GM10248 (cell line): ENCODE results near the gene NFE2.
"Not testable (repeated sequence)": the region's sequence is repeated elsewhere in the genome, so short reads cannot be mapped to it uniquely, and the experiment has no call there.

Experiments
- CTCF ChIA-PET: fragments of 300-600 bp; sonication (Branson Sonifier 250); formaldehyde crosslinking; extraction: SDS; loops from one replicate; lab custom pipeline; 2021; ENCODE audit warnings: antibody characterized with exemption; lab: Yijun Ruan, JAX
- POLR2A ChIA-PET: fragments of 350-650 bp; sonication (Branson Sonifier 250); formaldehyde crosslinking; extraction: SDS; loops from one replicate; lab custom pipeline; 2020; ENCODE audit warnings: antibody characterized with exemption; lab: Yijun Ruan, JAX
- DNase-seq: peaks from one replicate; pipeline ENCODE4 v3.0.0; 2012; ENCODE audit errors: extremely low spot score
- CTCF ChIP-seq: IDR thresholded peaks from 2 replicates; pipeline ENCODE4 v1.5.1; 2012; ENCODE audit warnings: mild to moderate bottlenecking, low read depth; ENCODE audit errors: extremely low read depth, missing control alignments, control extremely low read depth

NFE2 gene

GRCh38 chr12:54282949-54283593 is 17.7 kb downstream of the NFE2 start:
- CTCF ChIA-PET = interaction anchor here (1.3 to 4.8 kb wide), 2 partner anchors 12 to 54 kb away, joined by 4 to 57 read pairs; no protein-coding TSS in a partner anchor
- POLR2A ChIA-PET = interaction anchor here (0.6 to 0.7 kb wide), 2 partner anchors 42 kb away, joined by 3 read pairs; partner anchors contain the start of gene COPZ1
- DNase-seq = no peak
- no peak for TF ChIP-seq CTCF

- CTCF ChIA-PET = interaction anchor here (2.1 to 2.9 kb wide), 2 partner anchors 29 to 98 kb away, joined by 7 to 15 read pairs; no protein-coding TSS in a partner anchor
These were observed 19.1 kb downstream of the NFE2 start for GRCh38 chr12:54281694-54282093.

GRCh38 chr12:54281261-54281638 is 19.6 kb downstream of the NFE2 start:
- not testable (repeated sequence) for DNase-seq
- POLR2A ChIA-PET = interaction anchor here (0.7 to 2.8 kb wide), 5 partner anchors 9 to 44 kb away, joined by 4 to 49 read pairs (median 4); partner anchors contain the start of gene COPZ1
- CTCF ChIA-PET = interaction anchor here (1.2 to 2.9 kb wide), 4 partner anchors 23 to 98 kb away, joined by 7 to 15 read pairs (median 8); partner anchors contain the start of gene COPZ1

More at GRCh38 chr12:54281694-54282093, 19.1 kb downstream of the NFE2 start:
- POLR2A ChIA-PET = interaction anchor here (0.7 to 2.8 kb wide), 5 partner anchors 9 to 43 kb away, joined by 4 to 49 read pairs (median 4); partner anchors contain the start of gene COPZ1
- DNase-seq = not testable (repeated sequence)

- no peak for TF ChIP-seq CTCF
- peak; percentile 92 for DNase-seq
- ChIA-PET POLR2A (interaction anchor here (0.5 to 2.8 kb wide), 19 partner anchors 8 to 1582 kb away, joined by 3 to 49 read pairs (median 4); partner anchors contain the start of genes COPZ1 and TARBP2), CTCF (interaction anchor here (0.9 to 2.9 kb wide), 8 partner anchors 13 to 119 kb away, joined by 3 to 15 read pairs (median 6); partner anchors contain the start of gene COPZ1)
These were observed 20.2 kb downstream of the NFE2 start, which contains the start of gene HNRNPA1 for GRCh38 chr12:54280468-54281260. Gene HNRNPA1, plus strand, starts transcription at chr12:54280726. Its CDS starts 82 bp downstream, at chr12:54280808.

GRCh38 chr12:54279632-54280467 is 21.0 kb downstream of the NFE2 start, which contains the start of gene CBX5:
Gene CBX5, minus strand, starts transcription at chr12:54280122. Its CDS starts 22,472 bp downstream, at chr12:54257650.
- ChIA-PET POLR2A (interaction anchor here (0.5 to 2.8 kb wide), 18 partner anchors 10 to 1583 kb away, joined by 3 to 49 read pairs (median 4); partner anchors contain the start of genes COPZ1 and TARBP2), CTCF (interaction anchor here (0.9 to 2.9 kb wide), 10 partner anchors 12 to 120 kb away, joined by 3 to 15 read pairs (median 5); partner anchors contain the start of gene COPZ1)
- peak; percentile 96 for DNase-seq
- TF ChIP-seq CTCF = no peak

GRCh38 chr12:54279227-54279631 is 21.6 kb downstream of the NFE2 start:
- CTCF ChIA-PET = interaction anchor here (0.9 to 2.9 kb wide), 4 partner anchors 11 to 46 kb away, joined by 3 to 15 read pairs (median 5); partner anchors contain the start of gene COPZ1
- POLR2A ChIA-PET = interaction anchor here (0.8 to 2.8 kb wide), 6 partner anchors 11 to 80 kb away, joined by 3 to 49 read pairs (median 10); partner anchors contain the start of gene COPZ1
- no peak for DNase-seq
- TF ChIP-seq CTCF = no peak
